ENCODE data around the gene FRMD5.
"Not testable (repeated sequence)": the region's sequence is repeated elsewhere in the genome, so short reads cannot be mapped to it uniquely, and the experiment has no call there.

The FRMD5 gene

GRCh38 chr15:43845421-43845820 is 349.6 kb downstream of the FRMD5 start:
- no peak for DNase-seq (ENCODE audit: low read depth in 2 of 2)

GRCh38 chr15:43832485-43832884 is 362.6 kb downstream of the FRMD5 start:
- not testable (repeated sequence) for DNase-seq (ENCODE audit: low read depth in 2 of 2)

GRCh38 chr15:43831519-43832052 is 363.5 kb downstream of the FRMD5 start:
- DNase-seq (ENCODE audit: low read depth in 2 of 2), result not testable (repeated sequence)

- not testable (repeated sequence) for DNase-seq (ENCODE audit: low read depth in 2 of 2)
These were observed 364.3 kb downstream of the FRMD5 start for GRCh38 chr15:43830691-43831275.

- not testable (repeated sequence) for DNase-seq (ENCODE audit: low read depth in 2 of 2)
These were observed 365.0 kb downstream of the FRMD5 start for GRCh38 chr15:43829951-43830540.

- no peak for DNase-seq (ENCODE audit: low read depth in 2 of 2)
These were observed 366.9 kb downstream of the FRMD5 start for GRCh38 chr15:43828061-43828657.

GRCh38 chr15:43826508-43827341 is 368.3 kb downstream of the FRMD5 start, which contains the start of gene WDR76:
Gene WDR76, plus strand, starts transcription at chr15:43827002. Its CDS starts 31 bp downstream, at chr15:43827033.
- DNase-seq (ENCODE audit: low read depth in 2 of 2), result peak; percentile 44 to 48

- no peak for DNase-seq (ENCODE audit: low read depth in 2 of 2)
These were observed 369.0 kb downstream of the FRMD5 start for GRCh38 chr15:43826029-43826507.

GRCh38 chr15:43825305-43825704 is 369.8 kb downstream of the FRMD5 start:
- not testable (repeated sequence) for DNase-seq (ENCODE audit: low read depth in 2 of 2)

GRCh38 chr15:43824302-43825246 is 370.5 kb downstream of the FRMD5 start, which contains the start of gene MFAP1:
Gene MFAP1, minus strand, starts transcription at chr15:43824690. Its CDS starts 121 bp downstream, at chr15:43824569.
- DNase-seq (ENCODE audit: low read depth in 2 of 2), result peak; percentile 92 to 93

- DNase-seq (ENCODE audit: low read depth in 2 of 2), result no peak
These were observed 373.6 kb downstream of the FRMD5 start for GRCh38 chr15:43821505-43821904.

All from fibroblast of skin of left quadriceps (primary cell).